GM18951 (cell line): Measurements from ENCODE around the gene GDF2.

Experiments
- POLR2A ChIP-seq: IDR thresholded peaks from 4 replicates; pipeline ENCODE4 v1.6.1; 2011; ENCODE audit warnings: mild to moderate bottlenecking; ENCODE audit not compliant: insufficient read length, insufficient read depth; ENCODE audit errors: extremely low read depth
- in situ Hi-C: fragments of 300-500 bp; cut with MboI; formaldehyde crosslinking; loops from one replicate; pipeline ENCODE4 v1.12.0; 2022; ENCODE audit warnings: low sequenced_read_pairs, mixed read lengths, inconsistent platforms; ENCODE audit not compliant: unreplicated experiment

GDF2 gene

GRCh38 chr10:47297866-47298540 lies 24.3 kb upstream of the GDF2 start:
- no peak for TF ChIP-seq POLR2A
- in situ Hi-C loops: no loop called here

- TF ChIP-seq POLR2A: no peak
- in situ Hi-C loops: no loop called here
Measured at GRCh38 chr10:47298715-47299114, 23.5 kb upstream of the GDF2 start.

GRCh38 chr10:47299611-47300428 lies 22.4 kb upstream of the GDF2 start, which contains the start of gene GDF10:
GDF10 (plus strand) TSS chr10:47300197; CDS start chr10:47300652, 455 bp downstream.
- no peak for TF ChIP-seq POLR2A
- in situ Hi-C loops: loop anchor here (25.0 kb wide), 1 partner anchor 263 kb away; no protein-coding TSS in a partner anchor

DNA sequence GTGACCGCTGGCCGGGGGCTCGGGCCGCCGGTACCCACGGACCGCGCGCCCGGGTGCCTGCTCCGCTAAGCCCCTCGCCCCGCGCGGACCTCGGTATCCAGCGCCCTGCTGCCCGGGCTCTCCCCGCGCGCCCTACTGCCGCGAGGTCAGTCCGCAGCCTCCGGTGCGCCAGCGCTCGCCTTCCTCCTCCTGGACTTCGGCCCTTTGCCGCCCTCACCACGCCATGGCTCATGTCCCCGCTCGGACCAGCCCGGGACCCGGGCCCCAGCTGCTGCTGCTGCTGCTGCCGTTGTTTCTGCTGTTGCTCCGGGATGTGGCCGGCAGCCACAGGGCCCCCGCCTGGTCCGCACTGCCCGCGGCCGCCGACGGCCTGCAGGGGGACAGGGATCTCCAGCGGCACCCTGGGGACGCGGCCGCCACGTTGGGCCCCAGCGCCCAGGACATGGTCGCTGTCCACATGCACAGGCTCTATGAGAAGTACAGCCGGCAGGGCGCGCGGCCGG lies 21.8 kb upstream of the GDF2 start:
- no peak for TF ChIP-seq POLR2A
- in situ Hi-C loops: loop anchor here (25.0 kb wide), 1 partner anchor 263 kb away; no protein-coding TSS in a partner anchor

GRCh38 chr10:47301833-47302232 lies 20.4 kb upstream of the GDF2 start:
- in situ Hi-C loops: loop anchor here (25.0 kb wide), 1 partner anchor 265 kb away; no protein-coding TSS in a partner anchor
- TF ChIP-seq POLR2A: no peak

DNA sequence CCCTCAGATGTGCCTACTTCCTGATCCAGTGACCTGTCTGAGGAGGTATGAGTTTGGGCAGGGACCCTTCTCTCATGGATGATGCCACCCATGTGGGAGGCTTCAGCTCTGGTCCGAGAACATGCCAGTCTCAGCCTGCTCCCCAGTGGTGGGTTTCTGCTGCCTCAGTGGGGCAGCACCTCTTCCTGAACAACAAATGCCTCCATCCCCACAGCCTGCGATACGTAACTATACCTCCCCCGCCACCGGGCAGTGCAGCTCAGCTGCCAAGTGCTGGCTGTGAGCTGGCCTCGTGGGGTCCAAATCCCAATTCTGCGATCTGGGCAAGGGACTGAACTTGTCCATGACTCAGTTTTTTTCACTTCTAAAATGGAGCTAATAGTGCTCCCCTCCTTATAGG lies 19.1 kb upstream of the GDF2 start:
- TF ChIP-seq POLR2A: no peak
- in situ Hi-C loops: loop anchor here (25.0 kb wide), 1 partner anchor 266 kb away; no protein-coding TSS in a partner anchor

DNA sequence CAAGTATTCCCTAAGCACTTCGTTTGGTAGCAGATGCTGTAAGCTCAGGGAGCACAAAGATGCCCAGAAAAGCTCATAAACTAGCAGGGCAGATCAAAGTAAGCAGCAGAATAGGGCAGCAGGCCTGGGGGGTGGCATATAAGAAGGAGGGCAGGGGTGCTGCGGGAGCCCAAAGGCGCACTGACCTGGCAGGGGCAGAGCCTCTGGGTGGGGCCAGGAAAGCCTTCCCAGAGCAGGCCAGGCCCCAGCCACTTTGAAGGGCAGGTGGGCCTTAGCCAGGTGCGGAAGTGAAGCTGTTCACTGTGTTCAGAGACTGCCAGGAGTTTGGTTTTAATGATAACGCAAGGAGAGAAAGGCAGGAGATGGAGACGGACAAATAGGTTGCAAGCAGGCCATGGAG lies 18.4 kb upstream of the GDF2 start:
- in situ Hi-C loops: loop anchor here (25.0 kb wide), 1 partner anchor 267 kb away; no protein-coding TSS in a partner anchor

GRCh38 chr10:47305566-47305965 lies 16.7 kb upstream of the GDF2 start:
- TF ChIP-seq POLR2A: no peak
- in situ Hi-C loops: loop anchor here (25.0 kb wide), 1 partner anchor 268 kb away; no protein-coding TSS in a partner anchor

More for the DNA sequence above, 18.4 kb upstream of the GDF2 start:
- TF ChIP-seq POLR2A: no peak

DNA sequence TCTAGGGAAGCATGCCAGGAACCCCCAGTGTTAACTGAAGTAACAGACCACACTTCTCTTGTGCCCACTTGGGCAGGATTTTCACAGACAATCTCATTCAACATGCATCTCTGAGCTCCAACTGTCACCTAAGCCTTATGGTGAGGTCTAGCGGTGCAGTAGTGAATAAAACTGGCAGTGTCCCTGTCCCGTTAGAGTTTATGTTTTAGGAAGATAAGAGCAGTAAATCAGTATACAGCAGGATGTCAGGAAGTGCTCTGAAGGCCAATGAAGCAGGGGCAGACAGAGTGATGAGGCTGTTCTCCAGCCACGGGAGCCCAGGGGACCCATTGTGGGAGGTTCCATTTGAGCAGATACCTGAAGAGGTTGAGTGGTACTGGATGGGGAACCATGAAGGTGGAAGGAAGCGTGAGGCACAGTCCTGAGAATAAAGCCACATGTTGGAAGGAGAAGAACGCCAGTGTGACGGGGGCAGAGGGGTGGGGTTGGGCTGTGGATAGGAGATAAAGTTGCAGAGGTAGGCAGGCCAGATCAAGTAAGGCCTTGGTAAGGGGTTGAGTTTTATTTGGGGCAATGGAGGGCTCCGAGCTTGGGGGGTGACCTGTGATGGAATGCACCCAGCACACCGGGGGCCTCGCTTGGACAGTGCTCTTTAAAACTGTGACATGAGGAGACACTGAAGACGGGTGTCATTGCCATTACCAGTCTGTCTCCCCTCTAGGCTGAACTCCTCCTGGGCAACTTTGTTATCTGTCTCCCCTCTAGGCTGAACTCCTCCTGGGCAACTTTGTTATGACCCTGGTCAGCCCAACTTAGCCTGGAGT lies 15.7 kb upstream of the GDF2 start:
- no peak for TF ChIP-seq POLR2A
- in situ Hi-C loops: loop anchor here (25.0 kb wide), 1 partner anchor 269 kb away; no protein-coding TSS in a partner anchor

DNA sequence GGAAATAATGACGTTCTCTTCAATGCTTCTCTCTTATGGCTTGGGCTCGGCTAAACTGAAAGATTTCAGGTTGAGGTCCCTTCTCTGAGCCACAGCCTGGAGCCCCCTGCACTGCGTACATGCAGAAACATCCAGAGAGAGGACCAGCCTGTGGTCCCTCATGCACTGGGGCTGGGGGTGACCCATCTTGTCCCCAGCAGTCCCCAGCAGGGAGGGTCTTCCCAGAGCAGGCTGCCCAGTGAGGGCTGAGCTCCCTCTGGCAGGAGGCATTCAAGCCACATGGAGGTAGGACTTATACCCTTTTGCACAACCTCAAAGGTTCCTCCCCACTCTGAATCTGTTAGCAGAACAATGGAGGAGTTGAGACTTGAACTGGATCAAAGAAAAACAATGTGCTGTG lies 14.9 kb upstream of the GDF2 start:
- in situ Hi-C loops: loop anchor here (25.0 kb wide), 1 partner anchor 270 kb away; no protein-coding TSS in a partner anchor
- no peak for TF ChIP-seq POLR2A

- no peak for TF ChIP-seq POLR2A
- in situ Hi-C loops: loop anchor here (25.0 kb wide), 1 partner anchor 271 kb away; no protein-coding TSS in a partner anchor
Measured at GRCh38 chr10:47308775-47309174, 13.5 kb upstream of the GDF2 start.

DNA sequence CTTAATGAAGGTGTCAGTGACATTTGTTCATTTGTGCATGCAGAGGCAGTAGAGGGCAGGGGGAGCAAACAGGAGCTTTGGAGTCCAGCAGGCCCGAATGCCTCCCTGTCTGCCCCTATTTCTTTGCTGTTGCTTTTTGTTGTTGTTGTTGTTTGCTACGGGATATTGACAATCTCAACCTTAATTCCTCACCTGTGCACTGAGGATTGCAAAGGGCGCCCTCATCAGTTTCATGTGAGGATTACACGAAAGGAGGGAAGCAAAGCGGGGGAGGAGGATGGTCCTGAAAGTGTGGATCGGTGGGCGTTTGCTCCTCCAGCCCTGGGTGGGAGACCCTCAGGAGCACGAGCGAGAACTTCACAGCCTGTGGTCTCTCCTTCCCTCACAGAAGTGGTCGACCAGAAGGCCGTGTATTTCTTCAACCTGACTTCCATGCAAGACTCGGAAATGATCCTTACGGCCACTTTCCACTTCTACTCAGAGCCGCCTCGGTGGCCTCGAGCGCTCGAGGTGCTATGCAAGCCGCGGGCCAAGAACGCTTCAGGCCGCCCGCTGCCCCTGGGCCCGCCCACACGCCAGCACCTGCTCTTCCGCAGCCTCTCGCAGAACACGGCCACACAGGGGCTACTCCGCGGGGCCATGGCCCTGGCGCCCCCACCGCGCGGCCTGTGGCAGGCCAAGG lies 12.7 kb upstream of the GDF2 start:
- TF ChIP-seq POLR2A: no peak
- in situ Hi-C loops: loop anchor here (25.0 kb wide), 1 partner anchor 272 kb away; no protein-coding TSS in a partner anchor
